ENCODE data around the gene MGRN1.

GRCh38 chr16:4679156-4679849 lies 54.7 kb downstream of the MGRN1 start:
- TF ChIP-seq POLR2A (IDR thresholded peaks at IDR 0.05) (no peak), CTCF (IDR thresholded peaks at IDR 0.05) (no peak), EP300 (IDR thresholded peaks at IDR 0.05) (no peak)
